Measurements from ENCODE around the gene TRIM61. TPM values are rescaled to one million over a fixed set of nuclear protein-coding genes. Genes with fewer than 3 reads are reported as not detected.

Gene TRIM61
- total and polyA plus RNA-seq, 4 donors: 0.13 to 1.4 (median 0.48) TPM

DNA sequence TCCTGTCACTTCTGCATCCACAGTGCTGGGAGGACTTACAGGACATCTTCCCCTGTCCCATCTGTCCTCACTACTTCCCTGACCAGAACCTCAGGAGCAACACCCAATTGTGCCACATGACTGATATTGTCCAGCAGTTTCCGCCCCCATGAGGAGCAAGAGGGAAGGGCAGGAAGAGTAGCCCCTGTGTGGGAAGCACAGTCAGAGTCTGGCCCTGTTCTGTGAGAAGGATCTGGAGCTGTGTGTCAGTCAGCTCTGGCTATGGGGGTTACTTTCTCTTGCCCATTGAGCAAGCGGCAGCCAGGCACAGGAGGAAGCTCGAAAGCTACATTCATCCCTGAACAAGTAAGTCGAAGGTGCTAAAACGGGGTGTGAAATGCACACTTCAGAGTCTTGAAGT lies 39.5 kb upstream of the TRIM61 start:
- H3K9me3 ChIP-seq (ENCODE audit: control insufficient read depth in 4 of 4, low read length in 3 of 4): no peaks in the 10 kb centered on the region
- H3K27me3 ChIP-seq (ENCODE audit: control insufficient read depth in 4 of 4, insufficient read depth in 4 of 4, low read length in 3 of 4): no peaks in the 10 kb centered on the region
- H3K4me1 ChIP-seq (ENCODE audit: control insufficient read depth in 4 of 4, insufficient read depth in 4 of 4, low read length in 3 of 4): no peaks in the 10 kb centered on the region
- no peak overlapping the region for H3K4me3 ChIP-seq (ENCODE audit: low read depth in 1 of 3, low read length in 3 of 3)
- 49% methylated on average over 5 of the region's 5 CpGs for WGBS
- no peak overlapping the region for H3K27ac ChIP-seq (ENCODE audit: low read depth in 1 of 2, low read length in 2 of 2)
- H3K9ac ChIP-seq (ENCODE audit: low read depth in 1 of 2, low read length in 2 of 2): no peak overlapping the region
- TF ChIP-seq HNF4A (conservative IDR thresholded peaks at IDR 0.05): no peak
- TF ChIP-seq RAD21 (IDR thresholded peaks at IDR 0.05): peak in 1 of 2 donors; percentile 16
- no peak for TF ChIP-seq FOXA2 (IDR thresholded peaks at IDR 0.05)
- TF ChIP-seq, protein P1, sequence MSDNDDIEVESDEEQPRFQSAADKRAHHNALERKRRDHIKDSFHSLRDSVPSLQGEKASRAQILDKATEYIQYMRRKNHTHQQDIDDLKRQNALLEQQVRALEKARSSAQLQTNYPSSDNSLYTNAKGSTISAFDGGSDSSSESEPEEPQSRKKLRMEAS (IDR thresholded peaks at IDR 0.05): no peak
- DNase-seq (ENCODE audit: low spot score): no peak
- H3K36me3 ChIP-seq (ENCODE audit: control insufficient read depth in 4 of 4, insufficient read depth in 3 of 4, low read depth in 1 of 4, low read length in 3 of 4): no peaks in the 10 kb centered on the region

- Histone ChIP-seq H3K4me3 (ENCODE audit: low read depth in 1 of 3, low read length in 3 of 3) (no peak overlapping the region), H3K36me3 (ENCODE audit: control insufficient read depth in 4 of 4, insufficient read depth in 3 of 4, low read depth in 1 of 4, low read length in 3 of 4) (no peaks in the 10 kb centered on the region), H3K9ac (ENCODE audit: low read depth in 1 of 2, low read length in 2 of 2) (no peak overlapping the region), H3K9me3 (ENCODE audit: control insufficient read depth in 4 of 4, low read length in 3 of 4) (no peaks in the 10 kb centered on the region), H3K27ac (ENCODE audit: low read depth in 1 of 2, low read length in 2 of 2) (no peak overlapping the region), H3K4me1 (ENCODE audit: control insufficient read depth in 4 of 4, insufficient read depth in 4 of 4, low read length in 3 of 4) (no peaks in the 10 kb centered on the region), H3K27me3 (ENCODE audit: control insufficient read depth in 4 of 4, insufficient read depth in 4 of 4, low read length in 3 of 4) (no peaks in the 10 kb centered on the region)
- TF ChIP-seq HNF4A (conservative IDR thresholded peaks at IDR 0.05) (no peak), GABPA (IDR thresholded peaks at IDR 0.05 in 1 of 2, conservative IDR thresholded peaks at IDR 0.05 in 1 of 2) (no peak), HNF4G (IDR thresholded peaks at IDR 0.05) (no peak), TAF1 (conservative IDR thresholded peaks at IDR 0.05) (no peak), RXRA (IDR thresholded peaks at IDR 0.05) (no peak), EGR1 (IDR thresholded peaks at IDR 0.05; ENCODE audit: low read depth in 2 of 2) (no peak), JUND (IDR thresholded peaks at IDR 0.05) (no peak), SP1 (IDR thresholded peaks at IDR 0.05) (no peak), FOXA2 (IDR thresholded peaks at IDR 0.05) (no peak)
- TF ChIP-seq, protein P2, sequence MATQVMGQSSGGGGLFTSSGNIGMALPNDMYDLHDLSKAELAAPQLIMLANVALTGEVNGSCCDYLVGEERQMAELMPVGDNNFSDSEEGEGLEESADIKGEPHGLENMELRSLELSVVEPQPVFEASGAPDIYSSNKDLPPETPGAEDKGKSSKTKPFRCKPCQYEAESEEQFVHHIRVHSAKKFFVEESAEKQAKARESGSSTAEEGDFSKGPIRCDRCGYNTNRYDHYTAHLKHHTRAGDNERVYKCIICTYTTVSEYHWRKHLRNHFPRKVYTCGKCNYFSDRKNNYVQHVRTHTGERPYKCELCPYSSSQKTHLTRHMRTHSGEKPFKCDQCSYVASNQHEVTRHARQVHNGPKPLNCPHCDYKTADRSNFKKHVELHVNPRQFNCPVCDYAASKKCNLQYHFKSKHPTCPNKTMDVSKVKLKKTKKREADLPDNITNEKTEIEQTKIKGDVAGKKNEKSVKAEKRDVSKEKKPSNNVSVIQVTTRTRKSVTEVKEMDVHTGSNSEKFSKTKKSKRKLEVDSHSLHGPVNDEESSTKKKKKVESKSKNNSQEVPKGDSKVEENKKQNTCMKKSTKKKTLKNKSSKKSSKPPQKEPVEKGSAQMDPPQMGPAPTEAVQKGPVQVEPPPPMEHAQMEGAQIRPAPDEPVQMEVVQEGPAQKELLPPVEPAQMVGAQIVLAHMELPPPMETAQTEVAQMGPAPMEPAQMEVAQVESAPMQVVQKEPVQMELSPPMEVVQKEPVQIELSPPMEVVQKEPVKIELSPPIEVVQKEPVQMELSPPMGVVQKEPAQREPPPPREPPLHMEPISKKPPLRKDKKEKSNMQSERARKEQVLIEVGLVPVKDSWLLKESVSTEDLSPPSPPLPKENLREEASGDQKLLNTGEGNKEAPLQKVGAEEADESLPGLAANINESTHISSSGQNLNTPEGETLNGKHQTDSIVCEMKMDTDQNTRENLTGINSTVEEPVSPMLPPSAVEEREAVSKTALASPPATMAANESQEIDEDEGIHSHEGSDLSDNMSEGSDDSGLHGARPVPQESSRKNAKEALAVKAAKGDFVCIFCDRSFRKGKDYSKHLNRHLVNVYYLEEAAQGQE (IDR thresholded peaks at IDR 0.05): no peak
- no peak for DNase-seq (ENCODE audit: low spot score)
Observed at GRCh38 chr4:165013691-165014090, 36.2 kb upstream of the TRIM61 start.

DNA sequence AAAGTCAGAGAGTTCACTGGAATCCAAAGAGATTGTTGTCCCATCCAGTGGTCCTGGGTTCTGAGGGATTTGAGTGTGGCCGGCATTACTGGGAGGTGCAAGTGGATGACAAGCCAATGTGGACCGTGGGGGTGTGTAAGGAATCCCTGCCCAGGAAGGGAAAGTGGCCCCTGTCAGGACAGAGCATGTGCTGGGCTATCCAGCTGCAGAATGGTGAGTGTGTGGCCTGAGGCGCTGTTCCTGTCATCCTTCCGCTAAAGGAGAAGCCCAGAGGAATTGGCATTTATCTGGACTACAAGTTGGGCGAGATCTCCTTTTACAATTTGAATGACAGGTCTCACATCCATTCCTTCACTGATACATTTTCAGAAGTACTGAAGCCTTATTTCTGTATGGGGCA lies 33.9 kb upstream of the TRIM61 start:
- no peaks in the 10 kb centered on the region for H3K9me3 ChIP-seq (ENCODE audit: control insufficient read depth in 4 of 4, low read length in 3 of 4)
- H3K27me3 ChIP-seq (ENCODE audit: control insufficient read depth in 4 of 4, insufficient read depth in 4 of 4, low read length in 3 of 4): no peaks in the 10 kb centered on the region
- H3K4me1 ChIP-seq (ENCODE audit: control insufficient read depth in 4 of 4, insufficient read depth in 4 of 4, low read length in 3 of 4): peaks cover 0 to 4% (median 0%) of the 10 kb centered on the region in 4 donors
- 89% methylated on average over 5 of the region's 5 CpGs for WGBS
- no peak overlapping the region for H3K27ac ChIP-seq (ENCODE audit: low read depth in 1 of 2, low read length in 2 of 2)
- DNase-seq (ENCODE audit: low spot score): no peak
- no peak overlapping the region for H3K9ac ChIP-seq (ENCODE audit: low read depth in 1 of 2, low read length in 2 of 2)
- H3K4me3 ChIP-seq (ENCODE audit: low read depth in 1 of 3, low read length in 3 of 3): no peak overlapping the region
- no peaks in the 10 kb centered on the region for H3K36me3 ChIP-seq (ENCODE audit: control insufficient read depth in 4 of 4, insufficient read depth in 3 of 4, low read depth in 1 of 4, low read length in 3 of 4)
- TF ChIP-seq SP1 (IDR thresholded peaks at IDR 0.05) (no peak), RXRA (IDR thresholded peaks at IDR 0.05) (no peak), GABPA (IDR thresholded peaks at IDR 0.05 in 1 of 2, conservative IDR thresholded peaks at IDR 0.05 in 1 of 2) (no peak), ATF3 (IDR thresholded peaks at IDR 0.05) (no peak), JUND (IDR thresholded peaks at IDR 0.05) (no peak), FOXA1 (IDR thresholded peaks at IDR 0.05) (no peak), HNF4A (conservative IDR thresholded peaks at IDR 0.05) (no peak), NR2F2 (IDR thresholded peaks at IDR 0.05) (no peak), TAF1 (conservative IDR thresholded peaks at IDR 0.05) (no peak), ZBTB33 (IDR thresholded peaks at IDR 0.05) (no peak), FOXA2 (IDR thresholded peaks at IDR 0.05) (no peak), HNF4G (IDR thresholded peaks at IDR 0.05) (no peak), CTCF (IDR thresholded peaks at IDR 0.05; ENCODE audit: low read depth, low read length, missing input control) (no peak)
- TF ChIP-seq, protein P1 (IDR thresholded peaks at IDR 0.05): no peak
